ENCODE results near the gene DTX4.

The DTX4 gene

GRCh38 chr11:59137190-59137589, 34.7 kb upstream of the DTX4 start:
- no peak overlapping the region for H3K9ac ChIP-seq (ENCODE audit: low read length)
- H3K27ac ChIP-seq (ENCODE audit: low read depth, low read length): no peak overlapping the region
- H3K36me3 ChIP-seq (ENCODE audit: low read length): peaks cover 27% of the 10 kb centered on the region
- H3F3A ChIP-seq (ENCODE audit: insufficient read depth): peaks cover 5% of the 10 kb centered on the region
- no peak for TF ChIP-seq EZH2phosphoT487 (conservative IDR thresholded peaks at IDR 0.05; ENCODE audit: low read length)
- TF ChIP-seq CTCF (IDR thresholded peaks at IDR 0.05; ENCODE audit: insufficient read depth, low read length, poor library complexity, severe bottlenecking): no peak
- H2AFZ ChIP-seq (ENCODE audit: low read depth, low read length, severe bottlenecking): no peak overlapping the region
- no peaks in the 10 kb centered on the region for H3K9me2 ChIP-seq (replicated peaks; ENCODE audit: insufficient read depth, low read length)
- no peak overlapping the region for H3K4me3 ChIP-seq (ENCODE audit: insufficient read depth, low read length, poor library complexity, severe bottlenecking)
- H4K20me1 ChIP-seq (ENCODE audit: low read depth, low read length): no peaks in the 10 kb centered on the region
- peaks cover 16% of the 10 kb centered on the region for H3K9me3 ChIP-seq (ENCODE audit: insufficient read depth, low read length)
- H3K79me2 ChIP-seq (ENCODE audit: insufficient read depth, low read length): no peaks in the 10 kb centered on the region
- no peaks in the 10 kb centered on the region for H3K27me3 ChIP-seq (ENCODE audit: low read length)
- H3K4me2 ChIP-seq (ENCODE audit: low read depth, low read length, poor library complexity, severe bottlenecking): no peak overlapping the region

GRCh38 chr11:59138643-59139042, 33.3 kb upstream of the DTX4 start:
- peaks cover 4% of the 10 kb centered on the region; the same call in 1 of the 2 replicates for H3K9me3 ChIP-seq (ENCODE audit: insufficient read depth, low read length)
- H3K4me2 ChIP-seq (ENCODE audit: low read depth, low read length, poor library complexity, severe bottlenecking): no peak overlapping the region
- no peaks in the 10 kb centered on the region for H4K20me1 ChIP-seq (ENCODE audit: low read depth, low read length)
- peaks cover 17% of the 10 kb centered on the region for H3K36me3 ChIP-seq (ENCODE audit: low read length)
- no peak overlapping the region for H3K4me3 ChIP-seq (ENCODE audit: insufficient read depth, low read length, poor library complexity, severe bottlenecking)
- H3K9me2 ChIP-seq (replicated peaks; ENCODE audit: insufficient read depth, low read length): no peaks in the 10 kb centered on the region
- no peak overlapping the region for H2AFZ ChIP-seq (ENCODE audit: low read depth, low read length, severe bottlenecking)
- no peak for TF ChIP-seq EZH2phosphoT487 (conservative IDR thresholded peaks at IDR 0.05; ENCODE audit: low read length)
- TF ChIP-seq CTCF (IDR thresholded peaks at IDR 0.05; ENCODE audit: insufficient read depth, low read length, poor library complexity, severe bottlenecking): no peak
- no peak overlapping the region for H3K9ac ChIP-seq (ENCODE audit: low read length)
- H3F3A ChIP-seq (ENCODE audit: insufficient read depth): peaks cover 9% of the 10 kb centered on the region
- H3K79me2 ChIP-seq (ENCODE audit: insufficient read depth, low read length): no peaks in the 10 kb centered on the region
- no peaks in the 10 kb centered on the region for H3K27me3 ChIP-seq (ENCODE audit: low read length)
- no peak overlapping the region for H3K27ac ChIP-seq (ENCODE audit: low read depth, low read length)

GRCh38 chr11:59141191-59141590, 30.7 kb upstream of the DTX4 start:
- H3K9me3 ChIP-seq (ENCODE audit: insufficient read depth, low read length): no peaks in the 10 kb centered on the region
- H3K36me3 ChIP-seq (ENCODE audit: low read length): peaks cover 1% of the 10 kb centered on the region
- H3K9me2 ChIP-seq (replicated peaks; ENCODE audit: insufficient read depth, low read length): no peaks in the 10 kb centered on the region
- no peak overlapping the region for H3K27ac ChIP-seq (ENCODE audit: low read depth, low read length)
- no peaks in the 10 kb centered on the region for H3K27me3 ChIP-seq (ENCODE audit: low read length)
- H2AFZ ChIP-seq (ENCODE audit: low read depth, low read length, severe bottlenecking): no peak overlapping the region
- H3F3A ChIP-seq (ENCODE audit: insufficient read depth): peaks cover 19% of the 10 kb centered on the region
- no peak overlapping the region for H3K4me2 ChIP-seq (ENCODE audit: low read depth, low read length, poor library complexity, severe bottlenecking)
- no peak for TF ChIP-seq EZH2phosphoT487 (conservative IDR thresholded peaks at IDR 0.05; ENCODE audit: low read length)
- TF ChIP-seq CTCF (IDR thresholded peaks at IDR 0.05; ENCODE audit: insufficient read depth, low read length, poor library complexity, severe bottlenecking): no peak
- H4K20me1 ChIP-seq (ENCODE audit: low read depth, low read length): no peaks in the 10 kb centered on the region
- H3K79me2 ChIP-seq (ENCODE audit: insufficient read depth, low read length): peaks cover 16% of the 10 kb centered on the region
- no peak overlapping the region for H3K4me3 ChIP-seq (ENCODE audit: insufficient read depth, low read length, poor library complexity, severe bottlenecking)
- H3K9ac ChIP-seq (ENCODE audit: low read length): no peak overlapping the region

All from SU-DHL-6 (cell line).